T47D (cell line): Measurements from ENCODE around the gene TMEM248.
"Not testable (repeated sequence)": the region's sequence is repeated elsewhere in the genome, so short reads cannot be mapped to it uniquely, and the experiment has no call there.

Source experiments
- DNase-seq, 2 experiments: peaks; one replicate each; pipeline versions ENCODE4 v3.0.0 to v3.0.0-alpha.2; 2011 to 2012; ENCODE audit warnings: low read depth in 1 of 2, low spot score in 1 of 2
- JUND ChIP-seq: IDR thresholded peaks from 2 replicates; pipeline ENCODE4 v1.6.1; 2012; ENCODE audit warnings: low read depth
- in situ Hi-C: cut with HindIII; loops from 2 replicates; pipeline ENCODE4 v1.10.0; 2016; ENCODE audit warnings: low sequenced_read_pairs, low pct_unique_long_range_greater_than_20kb

Gene TMEM248, protein sequence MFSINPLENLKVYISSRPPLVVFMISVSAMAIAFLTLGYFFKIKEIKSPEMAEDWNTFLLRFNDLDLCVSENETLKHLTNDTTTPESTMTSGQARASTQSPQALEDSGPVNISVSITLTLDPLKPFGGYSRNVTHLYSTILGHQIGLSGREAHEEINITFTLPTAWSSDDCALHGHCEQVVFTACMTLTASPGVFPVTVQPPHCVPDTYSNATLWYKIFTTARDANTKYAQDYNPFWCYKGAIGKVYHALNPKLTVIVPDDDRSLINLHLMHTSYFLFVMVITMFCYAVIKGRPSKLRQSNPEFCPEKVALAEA

DNA sequence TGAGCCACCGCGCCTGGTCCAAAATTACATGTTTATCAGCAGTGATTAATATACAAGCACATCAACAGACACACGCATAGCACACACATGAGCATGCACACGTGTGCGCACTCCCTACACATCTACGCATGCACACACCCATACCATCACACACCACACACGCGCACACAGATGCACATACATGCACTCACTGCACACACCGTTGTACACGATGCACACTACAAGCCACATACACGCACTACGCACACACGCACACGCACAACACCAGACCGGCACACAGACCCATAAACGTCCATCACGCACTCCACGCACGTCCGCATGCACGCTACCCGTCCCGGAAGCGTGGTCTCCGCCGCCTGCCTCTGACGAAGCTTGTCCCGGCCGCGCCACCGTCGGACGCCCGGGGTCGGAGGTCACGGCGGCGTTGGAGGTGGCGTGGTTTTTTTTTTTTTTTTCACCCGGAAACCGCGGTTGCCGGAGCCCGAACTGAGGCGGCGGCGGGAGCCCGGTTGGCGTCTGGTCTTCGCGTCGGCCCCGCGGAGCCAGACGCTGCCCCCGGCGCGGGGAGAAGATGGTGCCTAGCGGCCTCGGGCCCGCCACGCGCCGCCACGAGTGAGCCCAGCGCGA is at the start of gene TMEM248:
TSS of gene TMEM248 (plus strand) at position 457 of the 627 bp plus-strand sequence. CDS start 20,641 bp downstream, outside the sequence.
- no peak for TF ChIP-seq JUND
- peak; percentile 90 to 93 for DNase-seq
- in situ Hi-C loops: no loop called here

DNA sequence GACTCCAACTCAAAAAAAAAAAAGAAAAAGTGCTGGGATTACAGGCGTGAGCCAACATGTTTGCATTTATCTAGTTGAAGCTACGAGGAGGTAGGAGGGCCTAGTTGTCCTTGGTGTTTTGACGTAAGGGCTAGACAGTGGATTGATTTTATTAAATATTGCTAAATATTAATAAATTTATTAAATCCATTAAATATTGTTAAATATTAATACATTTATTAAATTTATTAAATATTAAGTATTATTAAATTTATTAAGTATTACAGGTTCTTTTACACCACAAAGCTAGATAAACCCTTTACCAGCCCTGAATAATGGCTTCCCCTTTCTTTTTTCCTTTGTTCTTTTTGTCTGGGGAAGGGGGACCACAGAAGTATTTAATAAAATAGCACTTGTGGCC is 47.5 kb upstream of the TMEM248 start:
- in situ Hi-C loops: no loop called here
- TF ChIP-seq JUND: no peak
- DNase-seq: no peak

DNA sequence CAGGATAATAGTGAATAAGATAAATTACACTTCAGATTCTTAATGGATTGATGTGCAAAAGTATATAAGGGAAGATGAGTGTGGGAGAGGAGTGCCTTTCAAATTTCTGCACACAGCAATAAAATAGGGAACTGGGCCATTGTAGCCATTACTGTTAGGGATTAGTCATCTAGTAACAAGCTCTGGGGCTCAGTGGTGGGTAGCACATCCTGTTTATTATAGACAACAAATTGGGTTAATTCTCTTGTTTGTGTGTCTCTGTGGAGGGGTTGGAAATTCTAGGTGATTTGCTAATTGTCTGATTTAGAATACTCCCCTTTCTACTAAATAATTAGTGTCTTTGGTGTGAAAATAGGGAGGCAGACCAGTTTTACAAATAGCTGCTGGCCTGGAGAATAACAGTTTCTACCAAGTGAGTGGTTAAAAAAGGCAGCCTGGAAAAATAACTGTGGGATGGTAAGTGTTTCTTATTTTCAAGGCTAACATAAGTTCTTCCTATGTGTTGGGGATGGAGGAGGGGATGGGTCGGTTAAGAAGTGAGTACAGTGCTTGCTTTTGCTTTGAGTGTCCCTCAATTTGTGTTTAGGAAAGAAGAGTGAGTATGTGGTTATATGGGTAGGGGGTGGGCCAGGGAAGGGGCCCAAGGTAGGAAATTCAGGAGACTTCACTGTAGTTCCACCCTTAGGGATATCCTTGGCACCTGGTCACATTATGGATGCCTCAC is 43.3 kb upstream of the TMEM248 start:
- DNase-seq: no peak
- no peak for TF ChIP-seq JUND
- in situ Hi-C loops: no loop called here

DNA sequence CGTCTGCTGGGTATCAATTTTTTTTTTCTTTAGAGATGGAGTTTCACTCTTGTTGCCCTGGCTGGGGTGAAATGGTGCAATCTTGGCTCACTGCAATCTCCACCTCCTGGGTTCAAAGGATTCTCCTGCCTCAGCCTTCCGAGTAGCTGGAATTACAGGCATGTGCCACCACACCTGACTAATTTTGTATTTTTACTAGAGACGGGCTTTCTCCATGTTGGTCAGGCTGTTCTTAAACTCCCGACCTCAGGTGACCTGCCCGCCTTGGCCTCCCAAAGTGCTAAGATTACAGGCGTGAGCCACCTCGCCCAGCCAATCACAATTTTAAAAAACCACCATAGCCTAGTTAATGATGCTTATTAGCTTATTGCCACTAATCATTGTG is 42.7 kb upstream of the TMEM248 start:
- DNase-seq, in situ Hi-C loops: not testable (repeated sequence)

DNA sequence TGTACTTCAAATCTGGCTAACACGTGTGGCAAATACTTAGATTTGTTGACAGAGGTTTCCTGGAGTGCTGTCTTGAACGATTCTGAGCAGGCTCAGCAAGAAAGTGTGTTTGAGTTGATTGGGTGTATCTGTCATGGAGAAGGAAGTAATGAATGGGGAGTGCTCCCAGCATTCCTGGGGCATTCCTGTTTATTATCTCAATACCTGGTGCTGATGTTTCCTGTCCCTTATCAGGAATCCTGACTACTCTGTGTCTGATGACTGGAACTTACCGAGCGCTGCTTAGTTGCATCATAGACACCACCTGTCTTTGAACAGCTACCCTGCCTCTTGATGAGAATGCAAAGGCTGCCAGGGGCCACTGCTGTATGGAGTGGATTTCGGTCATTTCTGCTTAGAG is 41.0 kb upstream of the TMEM248 start:
- in situ Hi-C loops: no loop called here
- no peak for DNase-seq
- no peak for TF ChIP-seq JUND

DNA sequence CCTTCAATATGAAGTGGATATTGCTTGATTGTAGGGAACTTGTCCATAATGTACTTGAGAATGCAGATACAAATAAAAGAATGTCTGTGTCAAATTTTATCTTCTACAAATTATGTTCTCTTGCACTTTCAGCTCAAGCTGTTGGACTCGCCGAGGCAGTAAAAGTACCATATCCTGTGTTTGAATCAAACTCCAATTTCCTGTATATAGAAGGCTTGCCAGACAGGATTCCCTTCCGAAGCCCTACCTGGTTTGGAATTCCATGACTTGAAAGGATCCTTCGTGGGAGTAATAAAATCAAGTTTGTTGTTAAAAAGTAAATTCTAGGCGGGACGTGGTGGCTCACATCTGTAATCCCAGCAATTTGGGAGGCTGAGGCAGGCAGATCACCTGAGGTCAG is 40.4 kb upstream of the TMEM248 start:
- in situ Hi-C loops: not testable (repeated sequence)
- DNase-seq: peak in 1 of 2 experiments; percentile 19

DNA sequence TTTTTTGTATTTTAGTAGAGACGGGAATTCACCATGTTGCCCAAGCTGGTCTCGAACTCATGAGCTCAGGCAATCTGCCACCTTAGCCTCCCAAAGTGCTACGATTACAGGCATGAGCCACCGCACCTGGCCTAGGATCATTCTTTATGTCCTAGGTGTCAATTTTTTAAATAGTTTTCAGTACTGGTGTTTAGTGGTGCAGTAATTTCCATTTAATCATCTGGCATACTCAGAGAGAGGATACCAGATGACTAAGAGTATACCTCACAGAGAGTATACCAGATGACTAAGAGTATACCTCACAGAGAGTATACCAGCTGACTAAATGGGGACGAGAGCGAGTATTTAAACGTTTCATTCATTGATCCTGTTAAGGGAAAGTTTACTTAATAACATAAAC is 37.3 kb upstream of the TMEM248 start:
- TF ChIP-seq JUND: no peak
- in situ Hi-C loops: no loop called here
- no peak for DNase-seq

DNA sequence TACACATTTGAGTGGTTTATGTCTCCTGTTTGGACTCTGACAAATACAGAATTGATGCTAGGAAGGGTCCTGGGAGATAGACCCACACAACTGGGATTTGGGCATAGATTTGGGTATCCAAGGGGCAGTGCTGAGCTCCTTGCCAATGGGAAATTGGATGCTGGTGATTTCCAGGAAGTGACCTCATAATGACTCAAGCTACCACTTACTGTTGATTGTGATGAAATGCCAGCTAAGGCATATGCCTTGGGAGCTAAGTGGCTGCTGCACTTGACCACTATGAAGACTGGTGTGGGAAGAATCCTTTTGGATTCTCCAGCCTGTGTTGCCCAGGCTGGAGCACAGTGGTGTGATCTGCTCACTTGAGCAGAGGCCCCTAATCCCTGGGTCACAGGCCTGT is 36.5 kb upstream of the TMEM248 start:
- in situ Hi-C loops, DNase-seq: not testable (repeated sequence)

DNA sequence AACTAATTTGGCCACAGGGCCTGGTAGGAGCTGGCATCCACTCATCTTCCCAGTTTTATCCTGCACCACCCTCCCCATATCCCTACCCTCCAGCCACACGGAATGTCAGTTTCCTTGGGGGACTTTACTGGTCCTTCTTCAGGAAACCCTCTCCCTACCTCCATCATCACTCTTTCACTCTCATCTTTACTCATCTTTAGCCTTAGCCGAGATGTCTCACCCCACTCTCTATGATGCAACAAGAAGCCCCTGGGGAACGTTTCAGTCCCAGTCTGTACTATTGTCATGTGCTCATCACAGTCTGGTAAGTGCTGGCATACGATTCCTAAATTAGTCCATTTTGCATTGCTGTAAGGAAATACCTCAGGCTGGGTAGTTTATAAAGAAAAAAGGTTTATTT is 34.9 kb upstream of the TMEM248 start:
- in situ Hi-C loops: no loop called here
- no peak for DNase-seq
- TF ChIP-seq JUND: no peak

DNA sequence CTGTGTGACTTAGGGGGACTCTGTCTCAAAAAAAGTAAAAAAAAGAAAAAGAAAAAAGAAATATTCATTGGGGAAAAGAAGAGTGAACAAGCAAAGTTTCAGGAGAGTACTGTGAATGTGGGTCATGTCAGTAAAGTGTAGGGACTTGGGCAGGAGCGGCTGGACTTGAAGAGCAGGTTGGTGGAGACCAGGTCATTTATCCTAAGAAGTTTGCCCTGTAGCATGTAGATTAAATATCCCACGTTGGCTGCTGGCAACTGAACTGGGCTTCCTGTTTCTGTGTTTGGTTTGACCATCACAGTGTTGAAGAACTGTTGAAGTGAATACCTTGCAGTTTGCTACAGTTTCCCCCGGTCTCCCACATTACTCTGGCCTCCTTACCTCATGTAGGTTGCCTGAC is 32.8 kb upstream of the TMEM248 start:
- DNase-seq: peak; percentile 57 to 93
- in situ Hi-C loops: not testable (repeated sequence)

DNA sequence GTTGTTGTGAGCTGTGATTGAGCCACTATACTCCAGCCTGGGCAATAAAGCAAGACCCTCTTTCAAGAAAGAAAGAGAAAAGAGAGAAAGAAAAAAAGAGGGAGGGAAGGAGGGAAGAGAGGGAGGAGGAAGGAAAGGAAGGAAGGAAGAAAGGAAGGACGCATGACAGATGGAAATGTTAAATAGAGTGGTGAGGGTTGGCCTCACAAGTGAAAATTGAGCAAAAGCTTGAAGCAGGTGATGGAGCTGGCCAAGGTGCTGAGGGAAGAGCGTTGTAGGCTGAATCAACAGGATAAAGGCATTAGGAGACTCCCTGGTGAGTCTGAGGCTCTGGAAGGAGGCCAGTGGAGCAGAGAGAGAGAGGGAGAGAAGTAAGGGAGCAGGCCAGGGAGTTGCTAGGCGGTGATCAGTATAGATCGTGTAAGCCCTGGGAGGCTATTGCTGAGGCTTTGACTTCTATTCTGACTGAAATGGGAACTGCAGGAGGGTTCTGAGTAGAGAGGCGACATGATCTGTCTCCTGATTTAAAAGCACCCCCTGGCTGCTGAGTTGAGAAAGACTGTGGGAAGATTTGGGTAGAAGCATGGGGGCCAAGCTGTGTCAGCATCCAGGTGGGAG is 26.5 kb upstream of the TMEM248 start:
- in situ Hi-C loops: no loop called here
- peak in 1 of 2 experiments; percentile 75 for DNase-seq
- no peak for TF ChIP-seq JUND

DNA sequence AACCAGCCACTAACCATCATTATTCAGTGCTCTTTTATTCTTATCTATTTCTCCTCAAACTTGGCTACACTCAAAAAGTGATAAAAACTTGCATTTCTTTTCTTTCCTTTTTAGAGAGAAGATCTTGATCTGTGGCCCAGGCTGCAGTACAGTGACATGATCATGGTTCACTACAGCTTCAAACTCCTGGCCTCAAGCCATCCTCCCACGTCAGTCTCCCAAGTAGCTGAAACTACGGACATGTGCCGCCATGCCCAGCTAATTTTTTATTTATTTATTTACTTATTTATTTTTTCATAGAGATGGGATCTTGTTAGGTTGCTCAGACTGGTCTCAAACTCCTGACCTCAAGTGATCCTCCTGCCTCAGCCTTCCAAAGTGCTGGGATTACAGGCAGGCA is 24.6 kb upstream of the TMEM248 start:
- in situ Hi-C loops: no loop called here
- no peak for DNase-seq

More for the DNA sequence above, 24.6 kb upstream of the TMEM248 start:
- TF ChIP-seq JUND: no peak
